Measurements from ENCODE around the gene APOBEC3C. TPM values are rescaled to one million over a fixed set of nuclear protein-coding genes. Genes with fewer than 3 reads are reported as not detected.

APOBEC3C gene
- total and polyA plus RNA-seq, 2 of the 4 experiments (the other 2 are of a cell fraction) = 6.6 to 32.0 TPM

DNA sequence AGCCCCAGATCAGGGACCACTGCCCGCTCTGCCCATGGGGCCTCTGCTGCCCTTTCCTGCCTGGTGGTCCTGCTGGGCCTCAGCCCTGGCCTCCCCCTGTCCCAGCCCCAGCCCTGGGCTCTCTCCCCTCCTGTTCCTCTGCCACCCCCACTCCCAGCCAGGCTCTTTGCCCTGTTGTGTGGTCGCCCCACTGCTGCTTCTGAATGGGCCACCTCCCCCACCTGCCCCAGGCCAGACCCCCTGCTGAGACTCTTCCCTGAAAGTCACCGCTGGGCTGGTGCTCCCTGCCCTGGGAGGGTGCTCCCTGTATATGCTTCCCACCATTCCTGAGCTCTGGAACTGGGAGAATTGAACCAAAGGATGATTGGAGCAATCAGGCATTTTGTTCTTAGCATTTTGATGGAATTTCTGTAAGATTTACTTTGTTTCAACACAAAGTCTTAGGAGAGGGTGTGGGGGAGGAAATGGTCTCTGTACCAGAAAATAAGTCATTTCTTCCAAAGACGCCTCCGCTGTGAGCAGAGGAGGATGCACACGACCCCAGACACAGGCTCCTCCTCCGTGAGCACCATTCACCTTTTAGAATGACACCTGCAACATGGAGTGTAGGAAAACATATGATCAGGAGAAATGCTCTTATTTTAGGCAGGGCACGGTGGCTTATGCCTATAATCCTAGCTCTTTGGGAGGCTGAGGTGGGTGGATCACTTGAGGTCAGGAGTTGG lies 26.7 kb upstream of the APOBEC3C start:
- H4K91ac ChIP-seq (ENCODE audit: insufficient read depth, low read depth, low read length) = no peak overlapping the region
- no peaks in the 10 kb centered on the region; the same call in 1 of the 2 replicates for H3K9me3 ChIP-seq (ENCODE audit: control insufficient read depth, insufficient read depth, low read length)
- TF ChIP-seq SMC3 (IDR thresholded peaks at IDR 0.05; ENCODE audit: low read depth, low read length) (no peak), MAFK (IDR thresholded peaks at IDR 0.05; ENCODE audit: low read depth, low read length) (no peak), CHD1 (IDR thresholded peaks at IDR 0.05; ENCODE audit: low read depth, low read length) (no peak), BHLHE40 (IDR thresholded peaks at IDR 0.05; ENCODE audit: low read depth, low read length) (no peak), RAD21 (IDR thresholded peaks at IDR 0.05; ENCODE audit: low read length) (no peak), CEBPB (IDR thresholded peaks at IDR 0.05; ENCODE audit: low read depth, low read length) (no peak), MXI1 (IDR thresholded peaks at IDR 0.05; ENCODE audit: borderline replicate concordance, low read depth, low read length) (no peak)
- TF ChIP-seq, protein P1, sequence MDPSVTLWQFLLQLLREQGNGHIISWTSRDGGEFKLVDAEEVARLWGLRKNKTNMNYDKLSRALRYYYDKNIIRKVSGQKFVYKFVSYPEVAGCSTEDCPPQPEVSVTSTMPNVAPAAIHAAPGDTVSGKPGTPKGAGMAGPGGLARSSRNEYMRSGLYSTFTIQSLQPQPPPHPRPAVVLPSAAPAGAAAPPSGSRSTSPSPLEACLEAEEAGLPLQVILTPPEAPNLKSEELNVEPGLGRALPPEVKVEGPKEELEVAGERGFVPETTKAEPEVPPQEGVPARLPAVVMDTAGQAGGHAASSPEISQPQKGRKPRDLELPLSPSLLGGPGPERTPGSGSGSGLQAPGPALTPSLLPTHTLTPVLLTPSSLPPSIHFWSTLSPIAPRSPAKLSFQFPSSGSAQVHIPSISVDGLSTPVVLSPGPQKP (IDR thresholded peaks at IDR 0.05; ENCODE audit: borderline replicate concordance, low read depth, low read length) = no peak
- no peak overlapping the region for H3K14ac ChIP-seq (replicated peaks; ENCODE audit: low read depth, low read length)
- H4K20me1 ChIP-seq (ENCODE audit: insufficient read depth, low read length) = no peaks in the 10 kb centered on the region
- no peak overlapping the region for H3K56ac ChIP-seq (ENCODE audit: extremely low read depth, insufficient read depth, low read length)
- H2BK20ac ChIP-seq (ENCODE audit: low read depth, low read length) = no peak overlapping the region
- POLR2A ChIA-PET (ENCODE audit: unreplicated experiment) = no interaction called here
- H3K27me3 ChIP-seq (ENCODE audit: control insufficient read depth, insufficient read depth, low read length) = no peaks in the 10 kb centered on the region
- DNase-seq = no peak
- H2AK5ac ChIP-seq (ENCODE audit: low read depth, low read length) = no peak overlapping the region
- H3K4me1 ChIP-seq (ENCODE audit: control insufficient read depth, insufficient read depth, low read length) = peaks cover 3% of the 10 kb centered on the region; the same call in 1 of the 2 replicates
- dilution Hi-C loops (cut with HindIII; ENCODE audit: low sequenced_read_pairs, unreplicated experiment) (no loop called here), in situ Hi-C loops (cut with MboI; ENCODE audit: low sequenced_read_pairs) (no loop called here), intact Hi-C loops (cut with micrococcal nuclease) (no loop called here)
- H2BK5ac ChIP-seq (ENCODE audit: low read depth, low read length, poor library complexity, severe bottlenecking) = no peak overlapping the region
- no peaks in the 10 kb centered on the region; the same call in 1 of the 2 replicates for H3K36me3 ChIP-seq (ENCODE audit: control insufficient read depth, insufficient read depth, low read length)
- no TSS peak for BruUV-seq (replicated peaks)
- CTCF ChIA-PET = no interaction called here
- no peak overlapping the region for H2BK15ac ChIP-seq (ENCODE audit: low read depth, low read length)
- H3K4me2 ChIP-seq (ENCODE audit: low read depth, low read length) = no peak overlapping the region
- no peak overlapping the region for H3K27ac ChIP-seq (ENCODE audit: insufficient read depth, low read length)
- no peak overlapping the region for H2AK9ac ChIP-seq (replicated peaks; ENCODE audit: low read depth, low read length, poor library complexity)
- H3K9me1 ChIP-seq (ENCODE audit: insufficient read depth, low read length) = peaks cover 3% of the 10 kb centered on the region; the same call in 1 of the 2 replicates
- no peak overlapping the region for H3K4me3 ChIP-seq (ENCODE audit: insufficient read depth, low read depth, low read length)
- H4K5ac ChIP-seq (ENCODE audit: low read depth, low read length) = no peak overlapping the region
- H3K18ac ChIP-seq (ENCODE audit: low read depth, low read length) = no peak overlapping the region
- no peak for ATAC-seq (ENCODE audit: low read depth)
- H2AFZ ChIP-seq (replicated peaks; ENCODE audit: low read length, poor library complexity) = no peak overlapping the region
- H3K4ac ChIP-seq (ENCODE audit: low read depth, low read length) = no peak overlapping the region
- H4K8ac ChIP-seq (ENCODE audit: low read depth in 2 of 2, low read length in 2 of 2) = no peak overlapping the region
- H3K79me1 ChIP-seq (ENCODE audit: low read depth in 1 of 2, low read length in 2 of 2) = peaks cover 4 to 10% of the 10 kb centered on the region in 2 experiments; a peak in 2 of 4 replicates
- 80% methylated on average over 2 of the region's 8 CpGs; no CpG with 5 or more reads in 1 of the 2 experiments for WGBS, 2 experiments (ENCODE audit: extremely low coverage in 2 of 2, insufficient read length in 1 of 2)
- H2BK120ac ChIP-seq (ENCODE audit: low read depth, low read length) = no peak overlapping the region
- no peak overlapping the region for H3K9ac ChIP-seq (ENCODE audit: low read depth, low read length)
- no peak overlapping the region for H3K23ac ChIP-seq (ENCODE audit: low read depth, low read length)
